HepG2 (cell line): ENCODE data around the gene KL. TPM values are rescaled to one million over a fixed set of nuclear protein-coding genes. Genes with fewer than 3 reads are reported as not detected.

Experiments
- ATAC-seq: fragments of 200-7000 bp; cut with Tn5 transposase; 3 replicates; pipeline ENCODE4 v1.9.1; 2020; ENCODE audit warnings: mild to moderate bottlenecking, moderate library complexity
- BruUV-seq: library from RNA; stranded (reverse); fragments of 400-500 nt; replicated peaks from 2 replicates; lab custom pipeline; 2021; lab: Mats Ljungman, UMichigan
- CTCF ChIA-PET: fragments of 300-600 bp; formaldehyde crosslinking; extraction: SDS; loops from one replicate; lab custom pipeline; 2021; ENCODE audit warnings: low total read pairs, inconsistent platforms, low intra/inter-chr PET ratio; lab: Yijun Ruan, JAX
- POLR2A ChIA-PET: fragments of 350-600 bp; sonication (Branson Sonifier 250); formaldehyde crosslinking; loops from one replicate; lab custom pipeline; 2020; ENCODE audit warnings: antibody characterized with exemption, inconsistent platforms; lab: Yijun Ruan, JAX
- DNase-seq: peaks from one replicate; pipeline ENCODE4 v3.0.0-alpha.2; 2015; ENCODE audit warnings: low spot score
- FAIRE-seq: peaks from 3 replicates; lab custom pipeline; 2011; peaks lifted over from hg19 to GRCh38; lab: Jason Lieb, UNC
- H2AFZ ChIP-seq: one replicate; pipeline ENCODE4 v1.6.1; 2011; ENCODE audit warnings: low read length, inconsistent platforms
- H3K27ac ChIP-seq: fragments of 300-600 bp; 3 replicates; pipeline ENCODE4 v1.8.0; 2011; ENCODE audit warnings: mixed run types, mild to moderate bottlenecking, mixed read lengths, low read length, inconsistent platforms; ENCODE audit not compliant: insufficient read depth; ENCODE audit errors: extremely low read length
- H3K27me3 ChIP-seq, 2 experiments: fragments of 200-600 bp in 1 of 2; 2 replicates in 1 of 2; 3 replicates in 1 of 2; pipeline versions ENCODE4 v1.6.0 to v1.8.0; 2011; ENCODE audit warnings: low read length in 2 of 2, mild to moderate bottlenecking in 2 of 2, moderate library complexity in 2 of 2, inconsistent platforms in 1 of 2; ENCODE audit not compliant: insufficient read depth in 2 of 2, control insufficient read depth in 1 of 2
- H3K36me3 ChIP-seq, 2 experiments: fragments of 200-600 bp in 1 of 2; replicated peaks in 1 of 2; 2 replicates in 1 of 2; 3 replicates in 1 of 2; pipeline versions ENCODE4 v1.5.1 to v1.8.0; 2011; ENCODE audit warnings: low read length in 2 of 2, inconsistent platforms in 1 of 2; ENCODE audit not compliant: insufficient read depth in 2 of 2, control insufficient read depth in 1 of 2
- H3K4me1 ChIP-seq: 2 replicates; pipeline ENCODE4 v1.5.1; 2012; ENCODE audit warnings: low read length, inconsistent platforms; ENCODE audit not compliant: insufficient read depth
- H3K4me2 ChIP-seq: 2 replicates; pipeline ENCODE4 v1.6.0; 2011; ENCODE audit warnings: low read depth, low read length, inconsistent platforms
- H3K4me3 ChIP-seq, 3 experiments: fragments of 200-600 bp in 1 of 3; sonication (generic), shearing (Covaris generic) in 1 of 3; replicated peaks in 1 of 3; 2 replicates each; pipeline ENCODE4 v1.5.1; 2011 to 2016; ENCODE audit warnings: low read length in 3 of 3, inconsistent platforms in 2 of 3, low read depth in 2 of 3, mild to moderate bottlenecking in 2 of 3, control low read depth in 1 of 3, mixed read lengths in 1 of 3; ENCODE audit not compliant: insufficient read depth in 1 of 3
- H3K79me2 ChIP-seq: one replicate; pipeline ENCODE4 v1.6.1; 2011; ENCODE audit warnings: low read length, inconsistent platforms; ENCODE audit not compliant: insufficient read depth
- H3K9ac ChIP-seq: 2 replicates; pipeline ENCODE4 v1.6.0; 2011; ENCODE audit warnings: mild to moderate bottlenecking, low read depth, low read length, inconsistent platforms; ENCODE audit not compliant: insufficient read depth
- H3K9me3 ChIP-seq: 2 replicates; pipeline ENCODE4 v1.5.1; 2012; ENCODE audit warnings: mild to moderate bottlenecking, low read length
- H4K20me1 ChIP-seq: 2 replicates; pipeline ENCODE4 v1.6.0; 2011; ENCODE audit warnings: inconsistent platforms, mild to moderate bottlenecking, low read length, moderate library complexity; ENCODE audit not compliant: insufficient read depth
- CTCF ChIP-seq: sonication (generic); formaldehyde crosslinking; IDR thresholded peaks from 2 replicates; pipeline ENCODE4 v1.5.0; 2020; ENCODE audit warnings: mild to moderate bottlenecking, missing genetic modification reagents, moderate library complexity
- PRDM4 ChIP-seq: sonication (generic); formaldehyde crosslinking; IDR thresholded peaks from 2 replicates; pipeline ENCODE4 v1.9.0; 2021; ENCODE audit warnings: missing genetic modification reagents, borderline replicate concordance
- STAG1 ChIP-seq: sonication (generic); formaldehyde crosslinking; IDR thresholded peaks from 2 replicates; pipeline ENCODE4 v1.4.0; 2020; ENCODE audit warnings: missing genetic modification reagents
- ZBTB33 ChIP-seq: sonication (generic); formaldehyde crosslinking; IDR thresholded peaks from 2 replicates; pipeline ENCODE4 v1.4.0; 2020; ENCODE audit warnings: missing genetic modification reagents
- ZMYM4 ChIP-seq: sonication (generic); formaldehyde crosslinking; IDR thresholded peaks from 2 replicates; pipeline ENCODE4 v1.8.1; 2023; ENCODE audit warnings: mild to moderate bottlenecking, missing genetic modification reagents
- ZNF770 ChIP-seq: sonication (generic); formaldehyde crosslinking; IDR thresholded peaks from 2 replicates; pipeline ENCODE4 v1.5.0; 2020; ENCODE audit warnings: mild to moderate bottlenecking, missing genetic modification reagents
- WGBS: methylation state at CpG from one replicate; pipeline ENCODE4 v1.1.6; 2017; ENCODE audit warnings: low lambda C conversion rate; 5-methylcytosine and 5-hydroxymethylcytosine counted together
- in situ Hi-C: cut with HindIII; loops from 2 replicates; pipeline ENCODE4 v1.10.0; 2017; ENCODE audit warnings: low pct_unique_long_range_greater_than_20kb; ENCODE audit not compliant: extremely low pct_ligation_motif_present
- intact Hi-C: fragments of 100-400 bp; cut with micrococcal nuclease; formaldehyde crosslinking; loops from one replicate; pipeline ENCODE4 v1.10.0; 2022; ENCODE audit not compliant: unreplicated experiment
- polyA plus RNA-seq, 8 experiments: library from polyadenylated mRNA; depleted of rRNA in 3 of 8; stranded (reverse) in 7 of 8; unstranded in 1 of 8; fragments of >200 nt; fragmentation: Illumina TruSeq in 4 of 8; extraction: Trizol in 4 of 8; gene quantifications; 2 replicates each; pipeline versions ENCODE4 v1.2.1 to v1.2.3, GENCODE V29; 2011 to 2016; ENCODE audit warnings: low read depth in 4 of 8, missing spikeins in 1 of 8, mixed read lengths in 1 of 8; ENCODE audit not compliant: insufficient read depth in 1 of 8
- total RNA-seq, 5 experiments: library from RNA; depleted of rRNA; stranded (reverse); fragments of >200 nt; fragmentation: Illumina TruSeq; extraction: Trizol; gene quantifications; 2 replicates each; pipeline ENCODE4 v1.2.3, GENCODE V29; 2016; ENCODE audit warnings: low read depth in 1 of 5

KL gene
- total and polyA plus RNA-seq, 2 of the 13 experiments (the other 11 are each of a cell fraction or from before 2014, with no cell fraction given) = not detected

GRCh38 chr13:33109801-33110200, 93.6 kb downstream of the KL start:
- Histone ChIP-seq H3K27me3 (no peaks in the 10 kb centered on the region), H2AFZ (no peak overlapping the region), H3K9ac (no peak overlapping the region), H3K79me2 (no peaks in the 10 kb centered on the region), H3K4me3 (no peak overlapping the region), H3K4me1 (peaks cover 30% of the 10 kb centered on the region), H3K9me3 (no peaks in the 10 kb centered on the region), H3K36me3 (peaks cover 18 to 65% of the 10 kb centered on the region in 2 experiments), H3K27ac (no peak overlapping the region), H4K20me1 (no peaks in the 10 kb centered on the region), H3K4me2 (no peak overlapping the region)
- TF ChIP-seq CTCF (CRISPR knock-in tag) = peak; percentile 54
- no peak for TF ChIP-seq PRDM4 (CRISPR knock-in tag)
- TF ChIP-seq ZNF770 = no peak
- TF ChIP-seq ZMYM4 (CRISPR knock-in tag) = peak; percentile 51; the same call in 1 of the 2 replicates
- peak; percentile 93 for TF ChIP-seq ZBTB33 (CRISPR knock-in tag)
- TF ChIP-seq STAG1 (CRISPR knock-in tag) = peak; percentile 55
- intact Hi-C loops (no loop called here), in situ Hi-C loops (no loop called here)
- POLR2A ChIA-PET = no interaction called here
- WGBS = 97% methylated on average over 10 of the region's 10 CpGs
- CTCF ChIA-PET = no interaction called here
- no peak for FAIRE-seq
- no TSS peak for BruUV-seq
- no peak for DNase-seq
- ATAC-seq = peak; percentile 48
